ENCODE results near the gene KLHL8.
"Not testable (repeated sequence)": the region's sequence is repeated elsewhere in the genome, so short reads cannot be mapped to it uniquely, and the experiment has no call there.

Gene KLHL8

DNA sequence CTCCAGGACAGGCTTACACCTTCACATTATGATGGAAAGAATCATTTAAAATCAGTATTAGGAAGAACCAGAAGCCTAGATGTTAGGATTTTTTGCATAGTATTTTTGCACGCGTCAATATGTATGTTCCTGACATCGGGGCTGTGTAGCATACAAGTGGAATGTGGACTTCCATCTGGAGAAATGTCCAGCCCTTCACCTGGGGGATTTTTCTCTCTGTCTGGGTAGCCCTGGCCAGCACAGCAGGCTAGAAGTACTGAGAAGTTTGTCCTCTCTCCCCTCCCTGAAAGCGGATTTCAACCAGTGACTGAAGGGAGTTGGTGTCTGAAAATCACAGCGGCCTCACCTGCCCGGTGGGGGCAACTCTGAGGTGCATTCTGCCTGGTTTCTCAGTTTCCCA lies 10.4 kb upstream of the KLHL8 start:
- DNase-seq, result no peak
- intact Hi-C loops (cut with DNase I), result no loop called here

DNA sequence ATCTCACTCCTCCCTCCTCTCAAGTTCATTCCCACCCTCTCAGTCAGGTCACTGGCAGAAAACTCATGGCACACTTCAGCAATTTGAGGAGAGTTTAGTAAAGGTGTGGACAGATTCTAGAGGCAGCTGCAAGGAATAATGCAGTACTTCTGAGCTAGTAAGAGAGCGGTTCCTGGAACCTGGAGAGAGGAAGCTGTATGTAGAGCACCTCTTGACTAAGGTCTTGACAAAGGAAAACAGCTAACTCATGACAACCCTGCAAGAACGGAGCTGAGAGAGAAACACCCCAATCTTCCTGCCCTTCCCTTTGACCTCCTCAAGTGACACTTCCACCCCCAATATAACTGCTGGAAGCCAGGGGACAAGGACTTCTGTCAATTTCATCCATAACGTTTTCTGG lies 9.6 kb upstream of the KLHL8 start:
- intact Hi-C loops (cut with DNase I), result no loop called here
- no peak for DNase-seq

DNA sequence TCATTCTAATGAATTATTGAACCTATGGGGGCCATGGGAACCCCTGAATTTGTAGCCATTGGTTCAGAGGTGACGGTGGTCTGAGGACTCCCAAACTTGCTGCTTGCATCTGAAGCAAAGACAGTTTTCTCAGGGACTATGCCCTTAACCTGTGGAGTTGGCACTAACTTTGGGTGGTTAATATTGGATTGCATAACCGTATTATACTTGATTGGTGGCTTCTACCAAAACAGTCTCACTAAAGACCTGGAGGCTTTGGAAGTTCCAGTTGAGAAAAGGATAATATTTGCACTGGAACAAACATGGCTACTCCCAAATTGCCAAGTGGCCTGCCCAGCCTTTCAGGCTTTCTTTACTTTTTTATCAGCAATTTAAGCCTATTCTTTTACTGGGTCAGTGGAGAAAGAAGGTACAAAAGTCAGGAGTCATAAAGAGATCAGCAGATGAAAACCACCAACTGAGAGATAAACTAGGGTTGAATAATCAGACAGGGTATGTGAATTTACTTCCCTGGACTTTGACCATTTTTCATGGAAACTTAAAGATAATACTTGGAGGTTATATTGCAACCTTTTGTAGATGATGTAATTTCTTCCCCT lies 7.9 kb upstream of the KLHL8 start:
- DNase-seq, result no peak

DNA sequence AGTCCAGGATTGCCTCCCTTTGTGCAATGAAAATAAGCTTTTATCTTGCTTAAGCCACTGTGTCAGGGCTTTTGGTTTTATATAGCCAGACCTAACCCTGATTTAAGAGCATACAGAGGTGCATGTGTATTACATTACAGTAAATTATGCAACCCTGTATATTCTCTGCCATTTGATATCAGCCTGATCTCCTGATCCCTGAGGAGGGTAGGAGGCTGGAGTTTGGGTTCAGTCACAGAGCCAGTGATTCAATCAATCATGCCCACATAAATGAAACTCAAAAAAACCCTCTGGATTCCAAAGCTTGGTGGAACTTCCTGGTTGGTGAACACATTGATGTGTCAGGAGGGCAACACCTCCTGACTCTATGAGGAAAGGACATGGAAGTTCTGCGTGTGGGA lies 7.3 kb upstream of the KLHL8 start:
- DNase-seq, result no peak
- intact Hi-C loops (cut with DNase I), result no loop called here

More for the DNA sequence above, 7.9 kb upstream of the KLHL8 start:
- intact Hi-C loops (cut with DNase I), result no loop called here

DNA sequence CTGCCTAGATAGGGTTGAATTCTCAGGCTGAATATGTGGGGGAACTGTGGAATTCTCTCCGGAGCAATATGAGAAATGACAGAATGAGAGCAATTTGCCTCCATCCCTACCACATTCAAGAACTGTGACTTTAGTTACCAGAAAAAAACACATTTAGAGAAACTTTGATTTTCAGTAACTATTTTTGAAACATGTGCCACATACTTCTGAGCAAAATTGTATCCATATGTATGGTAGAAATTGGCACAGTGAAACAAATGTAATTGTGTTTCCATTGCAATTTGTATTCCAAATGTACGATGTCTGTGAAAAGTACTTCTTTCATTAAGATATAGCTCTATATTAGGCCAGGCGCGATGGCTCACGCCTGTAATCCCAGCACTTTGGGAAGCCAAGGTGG lies 5.5 kb upstream of the KLHL8 start:
- no peak for DNase-seq
- intact Hi-C loops (cut with DNase I), result no loop called here

DNA sequence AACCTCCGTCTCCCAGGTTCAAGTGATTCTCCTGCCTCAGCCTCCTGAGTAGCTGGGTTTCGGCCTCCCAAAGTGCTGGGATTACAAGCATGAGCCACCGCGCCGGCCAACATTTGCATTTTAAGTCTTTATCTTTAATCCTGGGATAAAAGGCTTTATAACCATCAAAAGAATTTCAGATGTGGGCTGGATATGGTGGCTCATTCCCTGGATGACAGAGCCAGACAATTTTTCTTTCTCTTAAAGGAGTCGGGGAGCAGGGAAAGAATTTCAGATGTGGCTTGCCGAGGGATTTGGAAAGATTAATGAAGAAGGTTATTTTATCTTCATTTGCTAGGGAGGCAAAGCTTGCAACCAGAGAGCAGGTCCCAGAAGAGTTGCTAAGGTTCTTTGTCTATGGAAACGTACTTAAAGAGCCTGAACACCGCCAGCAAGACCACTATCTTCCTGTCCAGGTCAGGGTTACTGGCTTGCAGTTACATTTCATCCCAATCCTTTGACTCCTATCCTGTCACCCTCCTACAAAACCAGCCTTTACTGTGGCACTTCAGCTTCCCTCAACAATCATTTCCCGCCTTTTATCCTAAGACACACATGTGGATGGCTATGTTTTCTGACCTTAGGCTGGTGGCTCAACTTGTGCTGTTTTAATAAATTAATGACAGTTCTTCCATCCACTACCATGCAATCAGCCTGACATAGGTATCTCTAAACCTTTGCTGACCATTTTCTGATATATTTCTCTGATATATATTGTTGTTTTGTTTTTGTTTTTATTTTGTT lies 3.9 kb upstream of the KLHL8 start:
- intact Hi-C loops (cut with DNase I), result loop anchor here (5.0 kb wide), 1 partner anchor 292 kb away; no protein-coding TSS in a partner anchor

DNA sequence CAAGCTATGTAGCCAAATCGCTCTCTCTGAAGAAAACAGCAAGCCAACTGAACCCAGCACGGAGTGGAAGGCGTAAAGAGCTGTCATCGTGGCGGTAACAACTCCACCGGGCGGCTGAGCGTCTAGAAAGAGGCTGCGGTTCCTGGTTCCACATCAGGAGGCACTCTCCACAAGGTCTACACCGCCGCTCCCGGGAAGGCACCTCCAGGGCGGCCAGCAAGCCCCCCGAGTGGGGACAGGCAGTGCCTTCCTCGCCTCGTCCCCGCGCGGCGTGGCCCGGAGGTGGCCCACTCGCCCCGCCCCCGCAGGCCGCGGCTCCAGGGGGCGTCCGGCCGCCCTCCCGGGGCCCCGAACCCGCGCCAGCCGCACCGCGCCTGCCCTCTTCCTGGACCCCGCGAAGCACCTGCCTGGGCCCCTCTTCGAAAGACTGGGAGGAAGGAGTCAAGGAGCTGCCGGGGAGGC lies 755 bp downstream of the KLHL8 start:
- intact Hi-C loops (cut with DNase I), result loop anchor here (5.0 kb wide), 1 partner anchor 287 kb away; no protein-coding TSS in a partner anchor
- DNase-seq, result peak in 41 of 42 donors; percentile 37 to 82 (median 59)

More for the DNA sequence above, 3.9 kb upstream of the KLHL8 start:
- DNase-seq, result no peak

DNA sequence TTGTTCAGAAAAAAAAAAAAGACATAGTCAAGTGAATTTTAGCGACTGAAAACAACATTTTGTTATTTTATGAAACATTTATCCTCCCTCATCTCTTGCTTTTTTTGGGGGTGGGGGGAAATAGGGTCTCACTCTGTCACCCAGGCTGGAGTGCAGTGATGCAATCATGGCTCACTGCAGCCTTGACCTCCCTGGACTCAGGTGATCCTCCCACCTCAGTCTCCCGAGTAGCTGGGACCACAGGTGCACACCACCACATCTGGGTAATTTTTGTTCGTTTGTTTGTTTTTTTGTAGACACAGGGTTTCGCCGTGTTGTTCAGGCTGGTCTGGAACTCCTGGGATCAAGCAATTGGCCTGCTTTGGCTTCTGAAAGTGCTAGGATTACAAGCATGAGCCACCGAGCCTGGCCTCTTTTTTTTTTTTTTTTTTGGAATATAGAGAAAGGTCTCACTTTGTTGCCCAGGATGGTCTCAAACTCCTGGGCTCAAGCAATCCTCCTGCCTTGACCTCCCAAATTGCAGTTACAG lies 3.1 kb downstream of the KLHL8 start:
- DNase-seq; intact Hi-C loops (cut with DNase I): not testable (repeated sequence)

DNA sequence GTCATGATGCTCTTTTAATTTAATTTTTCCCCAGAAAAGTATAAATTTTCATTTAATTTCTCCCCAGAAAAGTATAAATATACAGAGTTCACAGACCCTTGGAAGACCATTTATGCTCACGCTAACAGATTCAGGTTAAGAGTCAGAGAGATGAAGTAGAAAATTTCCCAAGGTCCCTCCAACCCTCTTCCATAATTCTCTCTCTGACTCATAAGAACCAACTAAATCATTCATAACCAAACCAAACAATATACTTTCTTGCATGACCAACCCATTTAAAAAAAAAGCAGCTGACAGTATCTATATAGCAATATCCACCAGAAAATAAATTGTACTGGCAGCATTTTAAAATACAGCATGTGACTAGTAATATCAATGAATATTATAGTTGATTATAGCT lies 3.9 kb downstream of the KLHL8 start:
- DNase-seq, result no peak
- intact Hi-C loops (cut with DNase I), result no loop called here

DNA sequence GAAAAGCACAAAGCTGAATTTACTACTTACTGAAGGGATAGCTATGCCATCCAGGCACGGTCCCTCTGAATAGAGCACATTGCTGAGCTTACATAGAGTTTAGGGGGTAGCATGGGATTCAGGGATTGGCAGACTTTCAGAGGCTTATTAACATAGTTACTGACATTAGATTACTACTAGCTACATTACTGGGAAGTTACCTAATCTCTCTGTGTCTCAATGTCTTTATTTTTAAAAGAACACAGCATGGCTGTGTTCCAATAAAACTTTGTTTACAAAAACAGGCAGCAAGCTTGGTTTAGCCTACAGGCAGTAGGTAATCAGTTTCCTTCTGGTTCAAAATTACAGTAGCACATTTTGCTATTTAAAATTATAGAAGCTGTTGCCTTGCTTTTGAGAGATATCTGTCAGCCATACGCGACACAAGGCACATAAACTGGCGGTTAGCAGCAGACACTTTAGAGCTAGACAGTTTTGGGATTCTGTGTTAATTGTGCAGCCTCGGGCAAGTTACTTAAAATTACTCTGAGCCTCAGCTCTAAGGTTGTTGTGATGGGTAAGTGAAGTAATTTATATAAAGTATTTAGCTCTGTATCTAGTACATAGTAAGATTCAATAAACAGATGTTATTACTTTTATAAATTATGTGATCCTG lies 6.9 kb downstream of the KLHL8 start:
- intact Hi-C loops (cut with DNase I), result no loop called here
- no peak for DNase-seq

DNA sequence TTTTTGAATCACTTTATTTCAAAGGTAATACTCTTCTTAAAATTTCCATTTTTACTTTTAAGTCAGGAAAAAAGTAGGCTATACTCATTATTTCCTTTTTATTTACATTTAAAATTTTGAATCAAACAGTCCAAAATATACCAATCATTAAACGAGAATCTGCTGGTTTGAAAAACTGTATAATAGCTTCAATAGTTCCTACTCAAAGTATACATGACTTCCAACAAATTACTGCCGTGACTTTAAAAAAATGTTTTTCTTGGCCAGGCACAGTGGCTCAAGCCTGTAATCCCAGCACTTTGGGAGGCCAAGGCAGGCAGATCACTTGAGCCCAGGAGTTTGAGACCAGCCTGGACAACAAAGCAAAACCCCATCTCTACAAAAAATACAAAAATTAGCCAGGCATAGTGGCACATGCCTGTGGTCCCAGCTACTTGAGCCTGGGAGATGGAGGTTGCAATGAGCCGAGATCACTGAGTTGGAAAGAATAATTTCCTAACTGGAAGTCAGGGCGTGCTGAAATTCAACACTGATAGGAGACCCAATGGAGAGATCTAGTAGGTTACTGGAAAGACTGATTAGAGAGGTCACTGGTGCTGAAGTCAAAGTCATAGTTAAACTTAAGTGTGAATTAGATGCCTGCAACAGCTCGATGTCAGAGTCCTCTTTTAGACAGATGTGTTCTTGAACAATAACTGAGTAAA lies 9.0 kb downstream of the KLHL8 start:
- no peak for DNase-seq
- intact Hi-C loops (cut with DNase I), result no loop called here

DNA sequence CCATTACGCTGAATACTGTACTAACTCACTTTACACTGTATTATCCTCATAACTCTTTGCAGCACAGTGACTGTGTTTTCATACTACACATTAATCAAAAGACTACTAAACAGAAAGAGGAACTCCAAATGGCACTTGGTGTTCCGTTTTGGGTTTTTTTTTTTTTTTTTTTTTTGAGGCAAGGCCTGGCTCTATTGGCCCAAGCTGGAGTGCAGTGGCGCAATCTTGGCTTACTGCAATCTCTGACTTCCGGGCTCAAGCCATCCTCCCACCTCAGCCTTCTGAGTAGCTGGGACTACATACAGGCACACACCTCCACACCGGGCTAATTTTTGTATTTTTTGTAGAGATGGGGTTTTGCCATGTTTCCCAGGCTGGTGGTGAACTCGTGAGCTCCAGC lies 10.7 kb downstream of the KLHL8 start:
- intact Hi-C loops (cut with DNase I), result no loop called here
- DNase-seq, result peak in 14 of 42 donors; percentile 11 to 61 (median 26)

DNA sequence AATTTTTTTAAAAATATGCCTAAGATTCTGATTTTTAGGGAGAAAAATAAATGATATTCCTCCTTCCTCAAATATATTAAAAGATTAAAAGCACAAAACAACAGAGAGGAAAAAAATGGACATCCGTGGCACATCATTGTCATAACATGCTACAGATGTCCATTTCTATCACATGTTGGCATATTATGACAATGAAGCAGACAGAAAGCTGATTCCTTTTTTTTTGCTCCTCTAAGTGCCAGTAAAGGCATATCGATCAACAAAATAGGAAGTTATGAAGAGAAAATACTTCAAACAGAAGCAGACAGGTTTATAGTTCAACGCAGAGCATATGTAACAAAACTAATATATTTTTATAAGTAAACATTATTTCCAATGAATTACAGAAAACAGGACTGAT lies 11.2 kb downstream of the KLHL8 start:
- intact Hi-C loops (cut with DNase I), result no loop called here
- no peak for DNase-seq

DNA sequence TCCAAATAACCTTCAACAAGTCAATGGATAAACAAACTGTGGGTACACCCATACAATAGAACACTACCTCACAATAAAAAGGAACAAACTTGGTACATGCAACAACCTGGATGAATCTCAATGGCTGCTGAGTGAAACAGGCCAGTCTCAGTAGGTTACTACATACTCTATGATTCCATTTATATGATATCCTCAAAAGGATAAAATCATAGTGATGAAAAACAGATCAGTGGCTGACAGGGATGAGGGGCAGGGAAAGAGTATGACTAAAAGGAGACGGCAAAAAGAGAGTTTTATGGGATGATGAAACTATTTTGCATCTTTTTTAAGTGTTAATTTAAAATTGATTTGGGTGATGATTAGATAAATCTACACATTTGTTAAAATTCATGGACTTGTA lies 15.9 kb downstream of the KLHL8 start:
- DNase-seq, result no peak
- intact Hi-C loops (cut with DNase I), result no loop called here

DNA sequence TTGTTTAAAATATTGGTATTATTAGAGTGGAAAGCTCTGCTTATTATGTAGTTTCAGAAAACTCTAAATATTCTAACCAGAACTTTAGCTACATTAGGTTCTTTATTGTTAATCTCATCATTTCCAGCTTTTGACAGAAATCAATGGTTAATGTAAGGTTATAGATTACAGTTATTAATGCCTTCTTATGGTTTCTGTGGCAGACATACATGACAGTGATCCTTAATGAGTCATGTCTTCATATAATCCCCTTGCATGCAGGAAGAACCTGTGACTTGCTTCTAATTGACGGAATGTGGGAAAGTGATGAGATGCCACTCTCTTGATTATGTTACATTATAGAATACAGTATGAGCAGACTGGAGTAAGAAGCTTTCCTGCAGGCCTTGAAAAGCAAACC lies 23.5 kb downstream of the KLHL8 start:
- no peak for DNase-seq
- intact Hi-C loops (cut with DNase I), result no loop called here

DNA sequence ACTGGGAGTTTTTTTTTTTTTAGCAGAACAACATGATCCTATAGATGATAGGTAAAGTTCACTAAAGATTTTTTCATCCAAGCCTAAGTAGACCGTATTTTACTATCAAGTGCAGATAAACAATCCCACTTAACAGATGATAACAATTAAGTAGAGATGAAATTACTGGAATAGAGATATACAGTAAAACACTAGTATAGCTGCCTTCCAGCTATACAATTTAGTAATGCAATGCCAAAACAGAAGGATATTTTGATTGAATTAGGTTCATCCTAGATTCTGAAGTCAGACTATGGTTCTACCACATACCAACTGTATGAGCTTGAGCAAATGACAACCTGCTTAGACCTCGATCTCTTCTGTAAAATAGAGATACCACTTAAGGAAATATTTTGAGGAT lies 24.3 kb downstream of the KLHL8 start:
- intact Hi-C loops (cut with DNase I), result no loop called here
- DNase-seq, result no peak

DNA sequence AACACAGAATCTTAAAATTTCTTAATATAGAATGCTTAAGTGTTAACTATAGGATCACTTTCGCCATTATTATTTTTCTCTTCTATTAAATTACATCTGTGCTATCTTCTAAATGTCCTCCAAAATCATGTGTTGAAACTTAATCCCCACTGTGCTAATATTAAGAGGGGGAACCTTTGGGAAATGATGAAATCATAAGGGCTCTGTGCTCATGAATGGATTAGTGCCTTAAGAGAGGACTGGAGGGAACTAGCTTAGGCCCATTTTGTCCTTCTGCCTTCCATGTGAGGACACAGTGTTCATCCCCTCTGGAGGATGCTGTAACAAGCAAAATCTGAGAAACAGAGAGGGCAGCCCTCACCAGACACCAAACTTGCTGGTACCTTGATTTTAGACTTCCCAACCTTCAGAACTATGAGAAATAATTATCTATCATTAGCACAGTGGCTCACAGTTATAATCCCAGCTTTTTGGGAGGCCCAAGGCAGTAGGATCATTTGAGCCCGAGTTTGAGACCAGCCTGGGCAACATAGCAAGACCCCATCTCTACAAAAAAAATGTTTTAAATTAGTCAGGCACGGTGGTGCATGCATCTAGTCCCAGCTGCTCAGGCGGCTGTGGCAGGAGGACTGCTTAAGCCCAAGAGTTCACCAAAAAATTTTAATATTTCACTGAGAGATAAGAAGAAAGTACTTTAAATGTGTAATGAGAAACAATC lies 26.3 kb downstream of the KLHL8 start:
- intact Hi-C loops (cut with DNase I), result no loop called here

DNA sequence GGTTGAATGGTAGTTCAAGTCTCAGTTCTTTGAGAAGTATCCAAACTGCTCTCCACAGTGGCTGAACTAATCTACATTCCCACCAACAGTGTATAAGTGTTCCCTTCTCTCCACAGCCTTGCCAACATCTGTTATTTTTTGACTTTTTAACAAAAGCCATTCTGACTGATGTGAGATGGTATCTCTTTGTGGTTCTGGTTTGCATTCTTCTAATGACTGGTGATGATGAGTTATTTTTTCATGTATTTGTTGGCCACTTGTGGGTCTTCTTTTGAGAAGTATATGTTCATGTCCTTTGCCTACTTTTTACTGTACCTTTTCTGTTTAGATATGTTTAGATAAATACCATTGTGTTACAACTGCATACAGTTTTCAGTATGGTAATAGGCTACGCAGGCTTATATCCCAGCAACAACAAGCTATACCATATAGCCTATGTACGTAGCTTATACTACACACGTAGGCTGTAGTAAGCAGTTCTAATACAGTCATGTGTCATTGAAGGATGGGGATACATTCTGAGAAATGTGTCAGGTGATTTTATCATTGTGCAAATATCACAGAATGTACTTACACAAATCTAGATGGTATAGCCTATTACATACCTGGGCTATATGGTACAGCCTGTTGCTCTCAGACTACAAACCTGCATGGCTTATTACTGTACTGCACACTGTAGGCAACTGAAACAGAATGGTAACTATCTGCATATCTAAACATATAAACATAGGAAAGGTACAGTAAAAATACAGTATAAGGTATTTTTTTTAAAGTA lies 28.1 kb downstream of the KLHL8 start:
- intact Hi-C loops (cut with DNase I), result no loop called here
- no peak for DNase-seq

More for the DNA sequence above, 26.3 kb downstream of the KLHL8 start:
- DNase-seq, result no peak

Data from head of caudate nucleus (tissue), 42 donors.